ENCODE measurements around the gene MAPK8.
"Not testable (repeated sequence)": the region's sequence is repeated elsewhere in the genome, so short reads cannot be mapped to it uniquely, and the experiment has no call there.

Gene MAPK8

DNA sequence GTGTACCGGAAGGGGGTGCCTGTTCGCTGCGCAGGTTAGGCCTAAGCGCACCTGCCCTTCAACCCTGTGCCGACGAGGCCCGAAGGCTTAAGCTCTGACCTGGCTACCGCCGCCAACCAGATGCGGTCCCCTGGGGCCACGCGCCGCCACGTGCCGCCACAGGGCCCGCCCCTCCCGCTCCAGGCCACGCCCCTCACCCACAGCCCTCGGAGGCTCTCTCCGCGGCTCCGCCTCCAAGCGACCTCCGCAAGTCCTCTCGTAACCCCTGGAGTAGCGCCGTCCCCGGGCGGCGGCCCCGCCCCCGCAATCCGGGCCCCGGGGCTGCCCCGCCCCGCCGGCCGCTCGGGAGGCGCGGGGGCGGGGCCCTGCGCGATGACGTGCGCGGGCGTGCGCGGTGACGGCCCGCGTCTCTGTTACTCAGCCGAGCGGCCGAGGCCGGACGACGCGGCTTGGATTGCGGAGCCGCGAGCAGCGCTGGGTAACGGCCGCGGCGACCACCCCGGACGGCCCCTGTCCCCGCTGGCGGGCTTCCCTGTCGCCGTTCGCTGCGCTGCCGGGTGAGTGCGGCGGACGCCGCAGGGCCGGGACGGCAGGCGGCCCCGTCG lies at the start of gene MAPK8:
MAPK8 (plus strand) TSS at position 413 of the 605 bp plus-strand sequence. CDS start 94,984 bp downstream, outside the sequence.
- Mint-ChIP-seq H3K36me3 (ENCODE audit: low read depth) (peaks cover 7% of the 10 kb centered on the region), H3K27ac (peak within 1 kb of the TSS; percentile 85), H3K4me1 (peaks cover 40% of the 10 kb centered on the region), H3K9me3 (no peaks in the 10 kb centered on the region), H3K4me3 (peak within 1 kb of the TSS; percentile 93), H3K27me3 (no peaks in the 10 kb centered on the region)
- DNase-seq (peak; percentile 90), ATAC-seq (peak; percentile 85)

DNA sequence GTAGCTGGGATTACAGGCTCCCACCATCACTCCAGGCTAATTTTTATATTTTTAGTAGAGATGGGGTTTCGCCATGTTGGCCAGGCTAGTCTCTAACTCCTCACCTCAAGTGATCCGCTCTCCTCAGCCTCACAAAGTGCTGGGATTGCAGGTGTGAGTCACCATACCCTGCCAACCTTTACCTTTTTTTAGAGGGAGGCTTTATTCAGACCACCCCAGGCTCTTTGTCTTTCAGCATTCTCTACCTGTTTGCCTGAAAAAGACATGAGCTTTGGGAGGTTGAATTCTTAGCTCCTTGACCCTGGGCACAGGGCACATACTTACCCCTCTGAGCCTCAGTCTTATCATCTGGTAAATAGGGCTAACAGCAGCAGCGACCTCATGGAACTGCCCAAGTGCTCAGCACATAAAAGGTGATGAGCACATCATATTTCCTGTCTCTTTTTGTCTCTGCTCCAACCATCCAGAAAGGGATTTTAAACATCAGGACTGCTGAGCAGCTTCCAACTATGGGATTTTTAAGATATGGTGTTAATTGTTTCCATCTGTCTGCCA lies 49.0 kb upstream of the MAPK8 start:
- Mint-ChIP-seq H3K36me3 (ENCODE audit: low read depth) (no peaks in the 10 kb centered on the region), H3K4me1 (no peaks in the 10 kb centered on the region), H3K27ac (no peak overlapping the region), H3K9me3 (no peaks in the 10 kb centered on the region), H3K4me3 (no peak overlapping the region), H3K27me3 (peaks cover 9% of the 10 kb centered on the region)
- ATAC-seq (no peak), DNase-seq (no peak)

DNA sequence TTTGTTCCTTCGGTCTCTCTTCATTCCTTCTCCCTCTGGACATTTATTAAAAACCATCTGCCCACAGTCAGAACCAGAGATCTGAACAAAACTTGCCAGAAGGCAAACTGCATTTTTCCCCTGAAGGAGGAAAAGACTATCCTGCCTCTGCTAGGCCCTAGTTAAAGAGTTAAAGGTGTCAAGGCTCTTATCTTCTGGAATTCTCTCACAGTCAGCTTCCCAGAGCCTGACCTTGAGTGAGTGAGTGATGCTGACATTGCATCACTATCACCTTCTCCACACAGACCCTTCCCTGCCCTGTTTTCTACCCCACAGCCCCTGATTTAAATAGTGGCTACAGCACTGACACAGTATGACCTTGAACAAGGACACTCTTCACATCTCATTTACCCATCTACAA lies 48.4 kb upstream of the MAPK8 start:
- ATAC-seq (no peak), DNase-seq (no peak)
- H3K27me3 Mint-ChIP-seq = peaks cover 9% of the 10 kb centered on the region
- no peaks in the 10 kb centered on the region for H3K9me3 Mint-ChIP-seq
- H3K4me1 Mint-ChIP-seq = no peaks in the 10 kb centered on the region
- no peak overlapping the region for H3K27ac Mint-ChIP-seq
- no peak overlapping the region for H3K4me3 Mint-ChIP-seq
- no peaks in the 10 kb centered on the region for H3K36me3 Mint-ChIP-seq (ENCODE audit: low read depth)

DNA sequence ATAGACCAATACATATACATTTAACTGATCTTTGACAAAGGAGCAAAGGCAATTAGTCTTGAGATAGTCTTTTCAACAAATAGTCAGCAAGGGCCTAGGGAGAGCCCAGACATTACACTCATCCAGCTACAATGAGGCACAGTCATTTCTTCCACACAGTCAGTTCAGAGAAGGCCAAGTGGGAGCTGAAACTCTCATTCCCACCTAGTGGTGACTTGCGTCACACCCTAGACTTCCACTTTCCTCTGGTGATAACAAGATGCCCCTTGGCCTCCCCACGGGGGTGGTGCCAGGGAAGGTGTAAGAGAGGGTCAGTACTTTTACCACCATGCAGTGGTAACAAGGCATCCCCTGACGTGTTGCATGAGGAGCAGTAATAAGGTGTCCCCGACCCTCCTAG lies 39.9 kb upstream of the MAPK8 start:
- DNase-seq (peak; percentile 11), ATAC-seq (peak; percentile 78)

DNA sequence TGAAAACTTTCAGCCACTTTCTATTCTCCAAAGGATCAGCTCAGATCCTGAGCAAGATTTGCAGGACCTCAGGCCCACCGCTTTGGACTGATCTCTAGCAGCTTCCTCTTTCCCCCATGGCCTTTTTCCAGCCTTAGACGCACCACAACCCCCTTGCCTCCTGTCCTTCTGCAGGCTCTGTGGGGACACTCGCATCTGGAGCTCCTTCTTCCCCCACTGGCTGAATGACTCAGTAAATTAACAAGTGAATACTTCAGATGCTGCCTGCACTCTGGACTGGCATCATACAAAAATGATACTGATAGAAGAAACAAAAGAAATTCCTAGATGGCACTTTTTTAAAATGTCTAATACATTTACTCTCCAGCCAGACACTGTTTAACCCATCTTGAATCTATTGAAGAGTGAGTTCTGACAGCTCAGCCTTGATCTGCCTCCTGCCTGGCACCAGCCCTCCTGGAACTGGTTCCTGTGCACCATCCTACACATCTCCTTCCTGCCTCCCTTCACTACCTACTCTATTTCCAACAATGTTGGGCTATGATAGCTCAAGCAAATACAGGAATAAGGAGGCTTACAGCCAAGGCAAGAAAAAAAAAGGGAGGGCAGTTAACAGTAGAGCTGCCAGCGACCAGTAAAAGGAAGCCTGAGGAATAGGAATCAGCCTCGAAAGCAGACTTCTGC lies 35.3 kb upstream of the MAPK8 start:
- H3K9me3 Mint-ChIP-seq = no peaks in the 10 kb centered on the region
- no peak for DNase-seq
- H3K27me3 Mint-ChIP-seq = peaks cover 6% of the 10 kb centered on the region
- H3K36me3 Mint-ChIP-seq (ENCODE audit: low read depth) = no peaks in the 10 kb centered on the region
- no peak overlapping the region for H3K27ac Mint-ChIP-seq
- no peak for ATAC-seq
- peaks cover 4% of the 10 kb centered on the region for H3K4me1 Mint-ChIP-seq
- H3K4me3 Mint-ChIP-seq = no peak overlapping the region

More for the DNA sequence above, 39.9 kb upstream of the MAPK8 start:
- H3K27me3 Mint-ChIP-seq = peaks cover 6% of the 10 kb centered on the region
- no peak overlapping the region for H3K27ac Mint-ChIP-seq
- peaks cover 4% of the 10 kb centered on the region for H3K4me1 Mint-ChIP-seq
- no peaks in the 10 kb centered on the region for H3K36me3 Mint-ChIP-seq (ENCODE audit: low read depth)
- H3K9me3 Mint-ChIP-seq = no peaks in the 10 kb centered on the region
- H3K4me3 Mint-ChIP-seq = no peak overlapping the region

DNA sequence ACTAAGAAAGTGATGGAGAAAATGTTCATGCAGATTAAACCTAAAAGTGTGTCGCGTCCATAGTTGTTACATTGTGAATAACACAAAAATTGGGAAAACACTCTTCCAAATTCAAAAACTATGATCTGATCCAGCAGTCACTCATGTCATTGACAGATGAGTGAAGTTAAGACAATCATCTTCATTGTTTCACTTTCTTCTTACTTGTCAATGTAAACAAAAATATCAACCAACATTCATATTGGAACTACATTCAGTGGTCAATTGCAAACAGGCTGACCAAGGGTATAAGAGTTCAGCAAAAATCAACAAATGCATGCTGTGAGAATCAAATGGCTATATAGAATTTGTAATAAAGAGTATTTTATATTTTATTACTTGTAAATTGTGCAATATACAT lies 33.8 kb upstream of the MAPK8 start:
- no peak for DNase-seq
- no peaks in the 10 kb centered on the region for H3K9me3 Mint-ChIP-seq
- peaks cover 6% of the 10 kb centered on the region for H3K27me3 Mint-ChIP-seq
- H3K4me3 Mint-ChIP-seq = no peak overlapping the region
- ATAC-seq = no peak
- no peak overlapping the region for H3K27ac Mint-ChIP-seq
- H3K4me1 Mint-ChIP-seq = no peaks in the 10 kb centered on the region
- no peaks in the 10 kb centered on the region for H3K36me3 Mint-ChIP-seq (ENCODE audit: low read depth)

DNA sequence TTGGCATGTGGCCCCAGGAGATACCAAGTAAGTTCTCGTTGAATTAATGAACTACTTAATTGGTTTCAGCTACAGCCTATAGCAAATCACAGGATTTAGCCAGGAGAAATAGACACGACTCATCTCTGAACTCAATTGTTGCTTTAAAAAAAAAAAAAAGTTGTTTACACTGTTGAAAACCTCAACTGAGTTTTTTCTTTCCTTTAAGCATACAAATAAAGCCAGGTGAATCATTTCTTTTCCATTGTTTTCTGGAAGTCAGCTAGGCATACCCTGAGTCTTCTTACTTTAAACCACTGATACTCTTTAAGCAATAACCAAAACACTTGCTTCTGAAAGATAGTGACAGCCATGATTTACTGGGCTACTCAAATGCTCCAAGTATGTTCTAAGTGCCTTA lies 32.7 kb upstream of the MAPK8 start:
- H3K4me1 Mint-ChIP-seq = no peaks in the 10 kb centered on the region
- peaks cover 9% of the 10 kb centered on the region for H3K27me3 Mint-ChIP-seq
- DNase-seq = no peak
- no peak overlapping the region for H3K4me3 Mint-ChIP-seq
- no peaks in the 10 kb centered on the region for H3K9me3 Mint-ChIP-seq
- H3K27ac Mint-ChIP-seq = no peak overlapping the region
- ATAC-seq = no peak
- H3K36me3 Mint-ChIP-seq (ENCODE audit: low read depth) = no peaks in the 10 kb centered on the region

DNA sequence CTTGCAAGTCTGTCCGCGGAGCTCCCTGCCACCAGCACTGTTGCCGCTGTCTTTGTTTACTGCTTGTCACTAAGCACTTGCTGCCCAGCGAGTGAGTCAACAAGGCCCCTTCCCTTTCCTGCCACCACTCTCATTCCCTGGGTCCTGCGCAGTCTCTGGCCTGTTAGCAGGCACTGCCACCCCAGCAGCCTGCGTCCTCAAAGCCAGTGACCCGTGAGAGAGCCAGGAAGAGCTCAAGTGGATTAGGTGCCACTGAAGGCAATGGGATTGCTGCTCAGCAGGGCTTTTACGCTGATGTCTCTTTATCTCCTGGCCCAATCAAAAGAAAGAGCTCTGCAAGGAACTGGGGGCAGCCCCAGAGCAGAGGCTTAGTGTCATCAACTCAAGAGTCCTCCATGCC lies 31.8 kb upstream of the MAPK8 start, which contains the start of gene FRMPD2:
FRMPD2 (minus strand) TSS at position 61 of the 400 bp plus-strand sequence. CDS start 129 bp downstream, outside the sequence.
- no peak within 1 kb of the TSS for H3K4me3 Mint-ChIP-seq
- no peak within 1 kb of the TSS for H3K27ac Mint-ChIP-seq
- no peaks in the 10 kb centered on the region for H3K4me1 Mint-ChIP-seq
- DNase-seq (no peak), ATAC-seq (no peak)
- no peaks in the 10 kb centered on the region for H3K36me3 Mint-ChIP-seq (ENCODE audit: low read depth)
- peaks cover 9% of the 10 kb centered on the region for H3K27me3 Mint-ChIP-seq
- H3K9me3 Mint-ChIP-seq = no peaks in the 10 kb centered on the region

DNA sequence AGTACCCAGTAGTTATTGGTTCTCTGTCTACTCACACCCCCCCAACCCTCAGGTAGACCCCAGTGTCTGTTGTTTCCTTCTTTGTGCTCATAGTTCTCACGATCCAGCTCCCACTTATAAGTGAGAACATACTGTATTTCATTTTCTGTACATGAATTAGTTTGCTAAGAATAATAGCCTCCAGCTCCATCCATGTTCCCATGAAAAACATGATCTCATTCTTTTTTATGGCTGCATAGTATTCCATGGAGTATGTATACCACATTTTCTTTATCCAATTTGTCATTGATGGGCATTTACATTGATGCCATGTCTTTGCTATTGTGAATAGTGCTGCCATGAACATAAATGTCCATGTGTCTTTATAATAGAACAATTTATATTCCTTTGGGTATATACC lies 29.4 kb upstream of the MAPK8 start:
- H3K9me3 Mint-ChIP-seq = no peaks in the 10 kb centered on the region
- no peaks in the 10 kb centered on the region for H3K36me3 Mint-ChIP-seq (ENCODE audit: low read depth)
- no peak overlapping the region for H3K27ac Mint-ChIP-seq
- peaks cover 5% of the 10 kb centered on the region for H3K27me3 Mint-ChIP-seq
- H3K4me3 Mint-ChIP-seq = no peak overlapping the region
- DNase-seq = no peak
- no peaks in the 10 kb centered on the region for H3K4me1 Mint-ChIP-seq
- no peak for ATAC-seq

DNA sequence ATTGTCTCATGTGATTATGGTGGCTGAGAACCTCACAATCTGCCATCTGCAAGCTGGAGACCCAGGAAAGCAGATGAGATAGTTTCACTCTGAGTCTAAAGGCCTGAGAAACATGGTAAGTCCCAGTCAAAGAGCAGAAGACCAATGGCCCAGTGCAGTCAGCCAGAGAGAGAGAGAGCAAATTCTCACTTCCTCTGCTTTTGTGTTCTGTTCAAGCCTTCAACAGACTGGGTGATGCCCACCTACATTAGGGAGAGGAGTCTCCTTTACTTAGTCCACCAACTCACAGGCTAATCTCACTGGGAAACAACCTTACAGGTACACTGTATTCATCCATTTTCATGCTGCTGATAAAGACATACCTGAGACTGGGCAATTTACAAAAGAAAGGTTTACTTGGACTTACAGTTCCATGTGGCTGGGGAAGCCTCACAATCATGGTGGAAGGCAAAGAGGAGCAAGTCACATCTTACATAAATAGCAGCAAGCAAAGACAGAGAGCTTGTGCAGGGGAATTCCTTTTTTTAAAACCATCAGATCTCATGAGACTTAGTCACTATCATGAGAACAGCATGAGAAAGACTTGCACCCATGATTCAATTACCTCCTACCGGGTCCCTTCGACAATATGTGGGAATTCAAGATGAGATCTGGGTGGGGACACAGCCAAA lies 27.3 kb upstream of the MAPK8 start:
- H3K9me3 Mint-ChIP-seq = peaks cover 6% of the 10 kb centered on the region
- no peaks in the 10 kb centered on the region for H3K4me1 Mint-ChIP-seq
- H3K4me3 Mint-ChIP-seq = no peak overlapping the region
- no peak for DNase-seq
- H3K36me3 Mint-ChIP-seq (ENCODE audit: low read depth) = no peaks in the 10 kb centered on the region
- peak; percentile 43 for ATAC-seq
- H3K27me3 Mint-ChIP-seq = peaks cover 9% of the 10 kb centered on the region
- H3K27ac Mint-ChIP-seq = no peak overlapping the region

DNA sequence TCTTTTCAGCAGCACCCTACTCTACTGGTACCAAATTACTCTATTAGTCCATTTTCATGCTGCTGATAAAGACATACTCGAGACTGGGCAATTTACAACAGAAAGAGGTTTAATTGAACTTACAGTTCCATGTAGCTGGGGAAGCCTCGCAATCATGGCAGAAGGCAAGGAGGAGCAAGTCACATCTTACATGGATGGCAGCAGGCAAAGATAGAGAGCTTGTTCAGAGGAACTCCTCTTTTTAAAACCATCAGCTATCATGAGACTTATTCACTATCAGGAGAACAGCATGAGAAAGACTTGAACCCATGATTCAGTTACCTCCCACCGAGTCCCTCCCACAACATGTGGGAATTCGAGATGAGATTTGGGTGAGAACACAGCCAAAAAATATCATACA lies 24.8 kb upstream of the MAPK8 start:
- H3K4me1 Mint-ChIP-seq; H3K27ac Mint-ChIP-seq; H3K36me3 Mint-ChIP-seq (ENCODE audit: low read depth); ATAC-seq; DNase-seq; H3K9me3 Mint-ChIP-seq; H3K4me3 Mint-ChIP-seq: not testable (repeated sequence)
- peaks cover 21% of the 10 kb centered on the region for H3K27me3 Mint-ChIP-seq

DNA sequence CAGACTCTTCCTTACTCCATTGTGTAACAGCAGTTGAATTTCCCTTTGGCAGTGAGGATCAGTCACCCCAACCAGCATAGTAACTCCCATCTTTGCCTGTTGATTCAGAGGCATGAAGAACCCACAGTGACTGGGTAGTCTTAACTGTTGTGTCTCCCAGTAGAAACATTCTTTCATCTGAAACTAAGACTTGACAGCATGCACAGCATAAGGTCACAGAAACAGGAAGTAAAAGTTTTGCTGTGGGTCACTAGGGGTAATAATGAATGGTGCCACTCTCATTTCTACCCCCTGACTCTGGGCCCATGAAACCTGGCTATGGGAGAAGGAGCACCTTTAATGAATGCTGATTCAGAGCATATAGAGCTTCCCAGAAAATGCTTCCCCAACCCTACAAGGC lies 23.6 kb upstream of the MAPK8 start:
- H3K9me3 Mint-ChIP-seq = peaks cover 6% of the 10 kb centered on the region
- no peak for ATAC-seq
- no peaks in the 10 kb centered on the region for H3K36me3 Mint-ChIP-seq (ENCODE audit: low read depth)
- peaks cover 20% of the 10 kb centered on the region for H3K27me3 Mint-ChIP-seq
- H3K4me3 Mint-ChIP-seq = no peak overlapping the region
- H3K4me1 Mint-ChIP-seq = no peaks in the 10 kb centered on the region
- H3K27ac Mint-ChIP-seq = no peak overlapping the region
- DNase-seq = no peak

DNA sequence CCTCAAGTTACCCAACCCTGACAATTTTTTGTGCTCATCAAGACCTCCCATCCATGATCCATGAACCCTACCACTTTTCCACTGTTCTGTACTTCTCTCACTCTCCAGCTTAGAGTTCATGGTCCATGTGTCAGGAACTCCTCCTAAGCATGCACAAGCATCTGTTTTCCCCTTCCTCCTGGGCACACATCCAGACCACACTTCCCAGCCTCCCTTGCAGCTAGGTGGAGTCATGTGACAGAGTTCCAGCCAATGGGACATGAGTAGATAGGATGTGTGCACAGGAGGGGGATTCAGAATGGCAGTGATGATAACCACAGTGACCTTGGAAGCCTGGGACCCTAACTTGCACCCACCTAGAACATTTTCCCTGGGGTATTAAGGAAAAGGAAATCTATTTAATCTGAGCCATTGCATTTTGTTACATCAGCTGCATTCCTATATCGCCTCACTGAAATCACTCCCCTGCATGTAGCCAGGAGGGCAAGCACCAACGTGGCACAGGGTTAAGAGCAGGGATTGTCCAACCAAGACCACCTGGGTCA lies 22.4 kb upstream of the MAPK8 start:
- no peak overlapping the region for H3K4me3 Mint-ChIP-seq
- no peaks in the 10 kb centered on the region for H3K36me3 Mint-ChIP-seq (ENCODE audit: low read depth)
- no peak for DNase-seq
- H3K27ac Mint-ChIP-seq = no peak overlapping the region
- peaks cover 6% of the 10 kb centered on the region for H3K9me3 Mint-ChIP-seq
- peaks cover 19% of the 10 kb centered on the region for H3K27me3 Mint-ChIP-seq
- peaks cover 5% of the 10 kb centered on the region for H3K4me1 Mint-ChIP-seq
- no peak for ATAC-seq

DNA sequence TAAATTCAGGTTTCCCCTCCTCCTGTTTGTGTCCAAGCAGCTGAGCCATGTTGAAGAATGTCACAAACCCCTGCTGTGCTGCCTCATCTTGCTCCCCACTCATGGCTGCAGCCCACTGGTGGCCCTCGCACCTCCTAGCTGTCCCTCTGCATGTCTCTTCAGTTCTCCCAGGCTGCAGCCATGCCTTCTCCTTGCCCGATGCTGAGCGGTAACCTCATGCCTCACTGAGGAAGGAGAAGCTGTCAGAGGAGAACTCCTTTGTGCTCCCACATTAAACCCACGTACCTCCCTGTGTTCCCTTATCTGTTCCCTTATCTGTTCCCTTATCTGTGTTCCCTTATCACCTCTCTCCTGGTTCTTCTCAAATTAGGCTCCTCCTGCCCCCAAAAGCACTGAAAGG lies 21.7 kb upstream of the MAPK8 start:
- no peak for DNase-seq
- Mint-ChIP-seq H3K4me1 (peaks cover 7% of the 10 kb centered on the region), H3K27ac (no peak overlapping the region), H3K36me3 (ENCODE audit: low read depth) (no peaks in the 10 kb centered on the region), H3K4me3 (no peak overlapping the region), H3K27me3 (peaks cover 20% of the 10 kb centered on the region), H3K9me3 (peaks cover 6% of the 10 kb centered on the region)
- ATAC-seq = no peak
